ENCODE data around the gene ITPR3. TPM values are rescaled to one million over a fixed set of nuclear protein-coding genes. Genes with fewer than 3 reads are reported as not detected.

The ITPR3 gene
- total and polyA plus RNA-seq, 2 of the 13 experiments (the other 11 are each of a cell fraction or from before 2014, with no cell fraction given), result 3.8 to 21.4 TPM

- TF ChIP-seq ZNF747 (CRISPR knock-in tag; IDR thresholded peaks at IDR 0.05; ENCODE audit: borderline replicate concordance) (peak; percentile 19; the same call in 1 of the 2 replicates), SUZ12 (IDR thresholded peaks at IDR 0.05; ENCODE audit: low read depth, low read length) (0 out of 2 replicates have a peak, but pooled peaks have one; percentile 2), HIVEP1 (CRISPR knock-in tag; IDR thresholded peaks at IDR 0.05) (peak; percentile 90), HES4 (CRISPR knock-in tag; IDR thresholded peaks at IDR 0.05; ENCODE audit: borderline replicate concordance) (no peak), RELA (CRISPR knock-in tag; IDR thresholded peaks at IDR 0.05) (no peak), MAF1 (CRISPR knock-in tag; IDR thresholded peaks at IDR 0.05; ENCODE audit: borderline replicate concordance) (0 out of 2 replicates have a peak, but pooled peaks have one; percentile 51), UBTF (CRISPR knock-in tag; IDR thresholded peaks at IDR 0.05) (0 out of 2 replicates have a peak, but pooled peaks have one; percentile 27), ZBTB8A (CRISPR knock-in tag; IDR thresholded peaks at IDR 0.05; ENCODE audit: borderline replicate concordance, low read depth) (no peak), SAP130 (CRISPR knock-in tag; IDR thresholded peaks at IDR 0.05; ENCODE audit: low read depth) (peak; percentile 89), ZNF24 (IDR thresholded peaks at IDR 0.05) (0 out of 2 replicates have a peak, but pooled peaks have one; percentile 28), TAF1 (CRISPR knock-in tag; IDR thresholded peaks at IDR 0.05) (no peak; the same call in 1 of the 2 replicates), SP1 (IDR thresholded peaks at IDR 0.05) (no peak), SP1 (CRISPR knock-in tag; IDR thresholded peaks at IDR 0.05) (no peak), ETV5 (CRISPR knock-in tag; IDR thresholded peaks at IDR 0.05; ENCODE audit: borderline replicate concordance) (peak; percentile 87; the same call in 1 of the 2 replicates), ARID5B (CRISPR knock-in tag; IDR thresholded peaks at IDR 0.05) (peak; percentile 79), ZBTB25 (CRISPR knock-in tag; IDR thresholded peaks at IDR 0.05) (peak; percentile 15; the same call in 1 of the 2 replicates), ZNF275 (CRISPR knock-in tag; IDR thresholded peaks at IDR 0.05; ENCODE audit: borderline replicate concordance) (peak; percentile 82), FOSL2 (CRISPR knock-in tag; IDR thresholded peaks at IDR 0.05) (peak; percentile 98), ZNF788 (CRISPR knock-in tag; IDR thresholded peaks at IDR 0.05; ENCODE audit: borderline replicate concordance) (peak; percentile 81; the same call in 1 of the 2 replicates), HDAC2 (CRISPR knock-in tag; IDR thresholded peaks at IDR 0.05) (0 out of 2 replicates have a peak, but pooled peaks have one; percentile 35), SMARCE1 (IDR thresholded peaks at IDR 0.05; ENCODE audit: borderline replicate concordance) (no peak), POLR2AphosphoS2 (IDR thresholded peaks at IDR 0.05; ENCODE audit: low read depth, low read length) (no peak)
These were observed 31.2 kb upstream of the ITPR3 start (continued) for GRCh38 chr6:33589731-33590530.

Measured in HepG2 (cell line).